GM19372 (cell line): ENCODE results near the gene TMEM25.
"Not testable (repeated sequence)": the region's sequence is repeated elsewhere in the genome, so short reads cannot be mapped to it uniquely, and the experiment has no call there.

Source experiments
- ATAC-seq: cut with Tn5 transposase; IDR thresholded peaks from one replicate; pipeline ENCODE4 v1.9.1; 2021; ENCODE audit warnings: mild to moderate bottlenecking, low read depth, moderate library complexity; ENCODE audit not compliant: unreplicated experiment

The TMEM25 gene

GRCh38 chr11:118531597-118532084 is 649 bp downstream of the TMEM25 start:
- ATAC-seq, result no peak

GRCh38 chr11:118532091-118532490 is 1.1 kb downstream of the TMEM25 start:
- ATAC-seq, result no peak

GRCh38 chr11:118532852-118533768 is 2.1 kb downstream of the TMEM25 start:
- ATAC-seq, result no peak

GRCh38 chr11:118533769-118534729 is 3.1 kb downstream of the TMEM25 start:
- ATAC-seq, result no peak

- no peak for ATAC-seq
Measured at GRCh38 chr11:118535261-118535660, 4.3 kb downstream of the TMEM25 start.

GRCh38 chr11:118536726-118537125 is 5.7 kb downstream of the TMEM25 start:
- ATAC-seq, result no peak

- ATAC-seq, result no peak
Measured at GRCh38 chr11:118537409-118537980, 6.5 kb downstream of the TMEM25 start.

- ATAC-seq, result no peak
Measured at GRCh38 chr11:118544010-118544646, 13.1 kb downstream of the TMEM25 start.

GRCh38 chr11:118544647-118545010 is 13.6 kb downstream of the TMEM25 start:
- ATAC-seq, result no peak

- ATAC-seq, result no peak
Measured at GRCh38 chr11:118545533-118545932, 14.5 kb downstream of the TMEM25 start.

GRCh38 chr11:118547132-118547531 is 16.1 kb downstream of the TMEM25 start:
- ATAC-seq, result no peak

- ATAC-seq, result no peak
Measured at GRCh38 chr11:118552341-118552740, 21.3 kb downstream of the TMEM25 start.

- no peak for ATAC-seq
Measured at GRCh38 chr11:118560806-118561205, 29.8 kb downstream of the TMEM25 start.

GRCh38 chr11:118565051-118565450 is 34.1 kb downstream of the TMEM25 start:
- ATAC-seq, result no peak

GRCh38 chr11:118569670-118570069 is 38.7 kb downstream of the TMEM25 start:
- no peak for ATAC-seq

GRCh38 chr11:118570787-118571186 is 39.8 kb downstream of the TMEM25 start:
- no peak for ATAC-seq

- not testable (repeated sequence) for ATAC-seq
Measured at GRCh38 chr11:118571701-118572060, 40.7 kb downstream of the TMEM25 start.

GRCh38 chr11:118572061-118572980 is 41.3 kb downstream of the TMEM25 start, which contains the start of gene ARCN1:
ARCN1 (plus strand) TSS chr11:118572409; CDS start chr11:118572548, 139 bp downstream.
- ATAC-seq, result peak; percentile 66

- ATAC-seq, result no peak
Measured at GRCh38 chr11:118572981-118573550, 42.1 kb downstream of the TMEM25 start.
